ENCODE data around the gene LYSMD4.

DNA sequence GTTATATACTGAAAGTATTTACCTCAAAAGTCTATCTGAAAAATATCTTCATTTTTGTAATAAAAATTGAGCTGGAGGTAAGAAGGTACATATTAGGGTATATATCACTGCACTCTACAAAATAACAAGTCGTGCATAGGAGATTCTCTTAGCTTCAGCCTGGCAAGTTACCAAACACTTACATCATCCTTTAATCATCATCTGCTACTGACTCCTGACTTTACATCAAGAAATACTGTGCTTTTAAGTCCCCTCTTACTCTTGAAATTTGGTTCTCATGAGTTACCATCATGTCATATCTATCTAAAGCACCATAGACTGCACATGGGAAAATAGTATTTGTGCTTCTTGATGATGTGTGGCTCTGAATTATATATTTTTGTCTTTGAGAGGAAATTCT lies 50.8 kb downstream of the LYSMD4 start:
- no peak for TF ChIP-seq CTCF (IDR thresholded peaks at IDR 0.05; ENCODE audit: low read depth, low read length)
- TF ChIP-seq POLR2A (IDR thresholded peaks at IDR 0.05; ENCODE audit: extremely low read depth, insufficient read length) = no peak
- TF ChIP-seq MAX (IDR thresholded peaks at IDR 0.05; ENCODE audit: low read depth, low read length) = no peak
- TF ChIP-seq MYC (IDR thresholded peaks at IDR 0.05; ENCODE audit: low read depth, low read length) = no peak
